HepG2 (cell line): Measurements from ENCODE around the gene GPLD1. TPM values are rescaled to one million over a fixed set of nuclear protein-coding genes. Genes with fewer than 3 reads are reported as not detected.
A peak's percentile ranks its signal among the peaks of the same experiment; 100 is the strongest.

Source experiments
- BATF2 ChIP-seq: sonication (generic); formaldehyde crosslinking; IDR thresholded peaks from 2 replicates; pipeline ENCODE4 v1.8.0; 2022; ENCODE audit warnings: mild to moderate bottlenecking, missing genetic modification reagents, moderate library complexity
- BRCA1 ChIP-seq: sonication (generic); formaldehyde crosslinking; IDR thresholded peaks from 2 replicates; pipeline ENCODE4 v1.4.0; 2020; ENCODE audit warnings: missing genetic modification reagents
- CCAR2 ChIP-seq: fragments of 200-400 bp; formaldehyde crosslinking; optimal IDR thresholded peaks from 2 replicates; pipeline ENCODE3; 2018; ENCODE audit warnings: low read depth, mild to moderate bottlenecking, low read length, moderate library complexity
- CSRNP2 ChIP-seq: sonication (generic); formaldehyde crosslinking; conservative IDR thresholded peaks from 2 replicates; pipeline ENCODE4 v1.8.0; 2022; ENCODE audit warnings: low read depth, missing genetic modification reagents
- ELF3 ChIP-seq: IDR thresholded peaks from 2 replicates; pipeline ENCODE4 v1.6.1; 2016; ENCODE audit warnings: missing genetic modification reagents, missing compliant biosample characterization
- ETV6 ChIP-seq: sonication (generic); formaldehyde crosslinking; conservative IDR thresholded peaks from 2 replicates; pipeline ENCODE4 v1.4.0; 2020; ENCODE audit warnings: missing genetic modification reagents
- GABPA ChIP-seq, 2 experiments: IDR thresholded peaks; 2 replicates each; pipeline ENCODE4 v1.6.1; 2011 to 2016; ENCODE audit warnings: low read depth in 2 of 2, low read length in 1 of 2, missing biosample characterization in 1 of 2, missing genetic modification characterization in 1 of 2
- ISX ChIP-seq: sonication (generic); formaldehyde crosslinking; conservative IDR thresholded peaks from 2 replicates; pipeline ENCODE4 v1.5.0; 2020; ENCODE audit warnings: missing genetic modification reagents
- KMT2A ChIP-seq: sonication (generic); formaldehyde crosslinking; IDR thresholded peaks from 2 replicates; pipeline ENCODE4 v1.4.0; 2020; ENCODE audit warnings: missing genetic modification reagents
- NKX3-1 ChIP-seq: sonication (generic); formaldehyde crosslinking; IDR thresholded peaks from 2 replicates; pipeline ENCODE4 v1.5.0; 2020; ENCODE audit warnings: missing genetic modification reagents
- ZFP36L2 ChIP-seq: sonication (generic); formaldehyde crosslinking; IDR thresholded peaks from 2 replicates; pipeline ENCODE4 v1.4.0; 2020; ENCODE audit warnings: missing genetic modification reagents
- ZNF326 ChIP-seq: sonication (generic); formaldehyde crosslinking; IDR thresholded peaks from 2 replicates; pipeline ENCODE4 v1.4.0; 2020; ENCODE audit warnings: missing genetic modification reagents, borderline replicate concordance
- ZNF441 ChIP-seq: sonication (generic); formaldehyde crosslinking; IDR thresholded peaks from 2 replicates; pipeline ENCODE4 v1.7.0; 2021; ENCODE audit warnings: missing genetic modification reagents, borderline replicate concordance
- ZNF577 ChIP-seq: sonication (generic); formaldehyde crosslinking; IDR thresholded peaks from 2 replicates; pipeline ENCODE4 v1.4.0; 2020; ENCODE audit warnings: mild to moderate bottlenecking, low read depth, missing genetic modification reagents, borderline replicate concordance
- ZNF589 ChIP-seq: sonication (generic); formaldehyde crosslinking; conservative IDR thresholded peaks from 2 replicates; pipeline ENCODE4 v1.8.0; 2022; ENCODE audit warnings: mild to moderate bottlenecking, moderate library complexity, missing genetic modification reagents
- ZNF770 ChIP-seq: sonication (generic); formaldehyde crosslinking; IDR thresholded peaks from 2 replicates; pipeline ENCODE4 v1.5.0; 2020; ENCODE audit warnings: mild to moderate bottlenecking, missing genetic modification reagents
- polyA plus RNA-seq, 8 experiments: library from polyadenylated mRNA; depleted of rRNA in 3 of 8; stranded (reverse) in 7 of 8; unstranded in 1 of 8; fragments of >200 nt; fragmentation: Illumina TruSeq in 4 of 8; extraction: Trizol in 4 of 8; gene quantifications; 2 replicates each; pipeline versions ENCODE4 v1.2.1 to v1.2.3, GENCODE V29; 2011 to 2016; ENCODE audit warnings: low read depth in 4 of 8, missing spikeins in 1 of 8, mixed read lengths in 1 of 8; ENCODE audit not compliant: insufficient read depth in 1 of 8
- total RNA-seq, 5 experiments: library from RNA; depleted of rRNA; stranded (reverse); fragments of >200 nt; fragmentation: Illumina TruSeq; extraction: Trizol; gene quantifications; 2 replicates each; pipeline ENCODE4 v1.2.3, GENCODE V29; 2016; ENCODE audit warnings: low read depth in 1 of 5
- TF ChIP-seq, protein P1 (sequence below): fragments of 450-650 bp; IDR thresholded peaks from 2 replicates; pipeline ENCODE4 v1.6.1; 2017; ENCODE audit warnings: mild to moderate bottlenecking
- TF ChIP-seq, protein P2 (sequence below): sonication (generic); formaldehyde crosslinking; IDR thresholded peaks from 2 replicates; pipeline ENCODE4 v1.5.0; 2020; ENCODE audit warnings: missing genetic modification reagents, mild to moderate bottlenecking, borderline replicate concordance
- TF ChIP-seq, protein P3 (sequence below): sonication (generic); formaldehyde crosslinking; IDR thresholded peaks from 2 replicates; pipeline ENCODE4 v1.5.1; 2020; ENCODE audit warnings: missing genetic modification reagents, mild to moderate bottlenecking, borderline replicate concordance

The GPLD1 gene
- total and polyA plus RNA-seq, 2 of the 13 experiments (the other 11 are each of a cell fraction or from before 2014, with no cell fraction given) = 6.2 to 7.6 TPM

- TF ChIP-seq ZNF326 (CRISPR knock-in tag) (no peak), KMT2A (CRISPR knock-in tag) (peak; percentile 98), ZNF577 (peak; percentile 82; the same call in 1 of the 2 replicates), BRCA1 (CRISPR knock-in tag) (peak; percentile 95; the same call in 1 of the 2 replicates), ZNF770 (0 out of 2 replicates have a peak, but pooled peaks have one; percentile 53), ETV6 (CRISPR knock-in tag) (no peak), CSRNP2 (CRISPR knock-in tag) (0 out of 2 replicates have a peak, but pooled peaks have one; percentile 51), ZNF589 (CRISPR knock-in tag) (peak; percentile 95), GABPA (IDR thresholded peaks at IDR 0.05; ENCODE audit: low read depth, low read length) (no peak), GABPA (CRISPR knock-in tag; IDR thresholded peaks at IDR 0.05; ENCODE audit: low read depth) (no peak), BATF2 (CRISPR knock-in tag) (peak; percentile 77; the same call in 1 of the 2 replicates), ZNF441 (CRISPR knock-in tag) (peak; percentile 90), ZFP36L2 (CRISPR knock-in tag) (no peak), ELF3 (no peak; the same call in 1 of the 2 replicates), ISX (CRISPR knock-in tag) (0 out of 2 replicates have a peak, but pooled peaks have one; percentile 72), NKX3-1 (no peak; the same call in none of the 2 replicates), CCAR2 (no peak)
- TF ChIP-seq, protein P1, sequence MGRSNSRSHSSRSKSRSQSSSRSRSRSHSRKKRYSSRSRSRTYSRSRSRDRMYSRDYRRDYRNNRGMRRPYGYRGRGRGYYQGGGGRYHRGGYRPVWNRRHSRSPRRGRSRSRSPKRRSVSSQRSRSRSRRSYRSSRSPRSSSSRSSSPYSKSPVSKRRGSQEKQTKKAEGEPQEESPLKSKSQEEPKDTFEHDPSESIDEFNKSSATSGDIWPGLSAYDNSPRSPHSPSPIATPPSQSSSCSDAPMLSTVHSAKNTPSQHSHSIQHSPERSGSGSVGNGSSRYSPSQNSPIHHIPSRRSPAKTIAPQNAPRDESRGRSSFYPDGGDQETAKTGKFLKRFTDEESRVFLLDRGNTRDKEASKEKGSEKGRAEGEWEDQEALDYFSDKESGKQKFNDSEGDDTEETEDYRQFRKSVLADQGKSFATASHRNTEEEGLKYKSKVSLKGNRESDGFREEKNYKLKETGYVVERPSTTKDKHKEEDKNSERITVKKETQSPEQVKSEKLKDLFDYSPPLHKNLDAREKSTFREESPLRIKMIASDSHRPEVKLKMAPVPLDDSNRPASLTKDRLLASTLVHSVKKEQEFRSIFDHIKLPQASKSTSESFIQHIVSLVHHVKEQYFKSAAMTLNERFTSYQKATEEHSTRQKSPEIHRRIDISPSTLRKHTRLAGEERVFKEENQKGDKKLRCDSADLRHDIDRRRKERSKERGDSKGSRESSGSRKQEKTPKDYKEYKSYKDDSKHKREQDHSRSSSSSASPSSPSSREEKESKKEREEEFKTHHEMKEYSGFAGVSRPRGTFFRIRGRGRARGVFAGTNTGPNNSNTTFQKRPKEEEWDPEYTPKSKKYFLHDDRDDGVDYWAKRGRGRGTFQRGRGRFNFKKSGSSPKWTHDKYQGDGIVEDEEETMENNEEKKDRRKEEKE = no peak
- TF ChIP-seq, protein P2, sequence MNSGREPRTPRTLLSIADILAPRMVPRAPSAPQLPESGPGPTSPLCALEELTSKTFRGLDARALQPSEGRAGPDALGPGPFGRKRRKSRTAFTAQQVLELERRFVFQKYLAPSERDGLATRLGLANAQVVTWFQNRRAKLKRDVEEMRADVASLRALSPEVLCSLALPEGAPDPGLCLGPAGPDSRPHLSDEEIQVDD (CRISPR knock-in tag) = no peak
- TF ChIP-seq, protein P3, sequence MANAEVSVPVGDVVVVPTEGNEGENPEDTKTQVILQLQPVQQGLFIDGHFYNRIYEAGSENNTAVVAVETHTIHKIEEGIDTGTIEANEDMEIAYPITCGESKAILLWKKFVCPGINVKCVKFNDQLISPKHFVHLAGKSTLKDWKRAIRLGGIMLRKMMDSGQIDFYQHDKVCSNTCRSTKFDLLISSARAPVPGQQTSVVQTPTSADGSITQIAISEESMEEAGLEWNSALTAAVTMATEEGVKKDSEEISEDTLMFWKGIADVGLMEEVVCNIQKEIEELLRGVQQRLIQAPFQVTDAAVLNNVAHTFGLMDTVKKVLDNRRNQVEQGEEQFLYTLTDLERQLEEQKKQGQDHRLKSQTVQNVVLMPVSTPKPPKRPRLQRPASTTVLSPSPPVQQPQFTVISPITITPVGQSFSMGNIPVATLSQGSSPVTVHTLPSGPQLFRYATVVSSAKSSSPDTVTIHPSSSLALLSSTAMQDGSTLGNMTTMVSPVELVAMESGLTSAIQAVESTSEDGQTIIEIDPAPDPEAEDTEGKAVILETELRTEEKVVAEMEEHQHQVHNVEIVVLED (CRISPR knock-in tag) = peak; percentile 85; the same call in 1 of the 2 replicates
These were observed 86.5 kb downstream of the GPLD1 start, which contains the start of gene MRS2 (continued) for GRCh38 chr6:24402697-24403500.
